ACHN (cell line): ENCODE measurements around the gene ZNF516.
A peak's percentile ranks its signal among the peaks of the same experiment; 100 is the strongest.

ENCODE experiments used
- DNase-seq: peaks from one replicate; pipeline ENCODE4 v3.0.0-alpha.2; 2015
- in situ Hi-C: cut with HindIII; loops from 2 replicates; pipeline ENCODE4 v1.10.0; 2017; ENCODE audit warnings: low sequenced_read_pairs, low pct_ligation_motif_present, low pct_unique_long_range_greater_than_20kb

ZNF516 gene

GRCh38 chr18:76518123-76518859 lies 23.2 kb upstream of the ZNF516 start:
- DNase-seq, result no peak
- in situ Hi-C loops, result no loop called here

GRCh38 chr18:76515576-76515975 lies 20.5 kb upstream of the ZNF516 start:
- no peak for DNase-seq
- in situ Hi-C loops, result no loop called here

DNA sequence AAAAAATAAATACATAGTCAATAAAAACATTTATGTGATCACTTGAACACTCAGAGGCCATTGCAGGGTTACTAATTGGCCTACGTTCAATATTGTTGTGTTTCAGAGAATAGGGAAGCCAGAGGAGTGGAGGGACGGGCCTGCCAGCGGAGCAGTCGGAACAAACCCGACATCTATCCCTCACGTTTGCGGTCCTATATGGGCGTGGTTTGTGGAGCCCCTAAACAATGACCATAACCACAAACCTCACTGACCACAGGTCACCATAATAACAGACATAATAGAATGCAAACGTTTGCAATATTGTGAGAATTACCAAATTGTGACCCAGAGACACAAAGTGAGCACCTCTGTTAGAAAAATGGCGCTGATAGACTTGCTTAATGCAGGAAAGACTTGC lies 19.5 kb upstream of the ZNF516 start:
- no peak for DNase-seq
- in situ Hi-C loops, result no loop called here

DNA sequence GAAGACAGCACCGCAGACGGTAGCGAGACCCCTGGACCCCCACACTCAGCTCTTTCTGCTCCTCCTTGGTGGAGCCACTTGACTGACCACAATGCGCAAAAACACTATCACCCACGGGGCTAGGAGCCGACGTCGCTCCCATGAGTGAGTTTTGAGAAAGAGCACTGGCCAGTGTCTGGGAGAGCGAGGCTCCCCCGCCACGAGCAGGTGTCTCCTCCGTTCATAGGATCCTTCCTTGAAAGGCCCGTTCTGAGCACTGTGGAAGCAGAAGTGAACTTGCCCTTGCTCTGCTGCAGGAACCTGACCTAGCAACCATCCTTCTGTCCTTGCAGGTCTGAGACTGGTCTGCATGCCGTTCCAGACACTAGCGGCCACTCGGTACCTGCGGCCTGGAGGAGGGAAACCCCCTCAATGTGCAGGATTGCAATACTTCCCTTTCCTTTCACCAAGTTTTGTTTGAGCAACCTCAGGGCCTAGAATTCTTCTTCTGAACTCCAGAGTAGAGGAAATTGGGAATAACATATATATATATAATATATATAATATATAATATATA lies 12.9 kb upstream of the ZNF516 start:
- in situ Hi-C loops, result no loop called here
- no peak for DNase-seq

GRCh38 chr18:76506974-76507764 lies 12.1 kb upstream of the ZNF516 start:
- in situ Hi-C loops, result no loop called here
- no peak for DNase-seq

DNA sequence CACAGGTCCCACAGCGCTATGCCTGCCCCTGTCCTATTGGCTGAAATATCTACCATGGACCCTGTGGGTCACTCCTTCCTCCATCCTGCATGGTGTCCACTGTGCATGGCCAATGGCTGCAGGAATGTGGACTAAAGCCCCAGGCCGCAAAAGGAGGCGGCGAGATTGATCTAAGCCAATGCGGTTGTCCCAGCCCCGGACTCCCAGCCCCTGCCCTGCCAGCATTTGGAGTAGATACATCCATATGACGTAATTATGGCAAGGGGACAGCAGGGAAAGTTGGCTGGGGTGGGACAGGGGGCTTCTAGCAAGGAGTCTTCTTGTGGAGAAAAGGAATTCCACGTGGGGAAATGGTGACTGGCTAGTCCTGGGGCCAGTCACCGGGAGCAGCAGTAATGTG lies 11.4 kb upstream of the ZNF516 start:
- in situ Hi-C loops, result no loop called here
- DNase-seq, result no peak

DNA sequence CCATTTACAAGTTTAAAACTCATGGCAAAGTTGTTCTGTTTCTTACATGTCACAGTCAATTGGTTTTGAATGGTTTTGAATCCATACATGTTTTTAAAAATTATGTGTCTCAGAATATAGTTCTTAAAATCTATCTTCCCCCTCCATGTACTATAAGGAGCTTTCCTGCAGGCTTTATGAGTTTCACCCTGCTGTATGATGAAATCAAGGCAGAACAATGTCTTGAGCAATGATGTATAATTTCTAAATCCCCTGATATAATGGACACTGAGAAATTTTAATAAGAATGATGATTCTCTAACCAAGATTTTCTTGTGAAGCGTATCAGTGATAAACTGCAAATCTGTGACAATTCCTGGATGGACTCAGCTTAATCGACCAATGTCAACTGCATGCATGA lies 10.6 kb upstream of the ZNF516 start:
- in situ Hi-C loops, result no loop called here
- DNase-seq, result no peak

- in situ Hi-C loops, result no loop called here
- DNase-seq, result no peak
These were observed 9.7 kb upstream of the ZNF516 start for GRCh38 chr18:76504749-76505148.

DNA sequence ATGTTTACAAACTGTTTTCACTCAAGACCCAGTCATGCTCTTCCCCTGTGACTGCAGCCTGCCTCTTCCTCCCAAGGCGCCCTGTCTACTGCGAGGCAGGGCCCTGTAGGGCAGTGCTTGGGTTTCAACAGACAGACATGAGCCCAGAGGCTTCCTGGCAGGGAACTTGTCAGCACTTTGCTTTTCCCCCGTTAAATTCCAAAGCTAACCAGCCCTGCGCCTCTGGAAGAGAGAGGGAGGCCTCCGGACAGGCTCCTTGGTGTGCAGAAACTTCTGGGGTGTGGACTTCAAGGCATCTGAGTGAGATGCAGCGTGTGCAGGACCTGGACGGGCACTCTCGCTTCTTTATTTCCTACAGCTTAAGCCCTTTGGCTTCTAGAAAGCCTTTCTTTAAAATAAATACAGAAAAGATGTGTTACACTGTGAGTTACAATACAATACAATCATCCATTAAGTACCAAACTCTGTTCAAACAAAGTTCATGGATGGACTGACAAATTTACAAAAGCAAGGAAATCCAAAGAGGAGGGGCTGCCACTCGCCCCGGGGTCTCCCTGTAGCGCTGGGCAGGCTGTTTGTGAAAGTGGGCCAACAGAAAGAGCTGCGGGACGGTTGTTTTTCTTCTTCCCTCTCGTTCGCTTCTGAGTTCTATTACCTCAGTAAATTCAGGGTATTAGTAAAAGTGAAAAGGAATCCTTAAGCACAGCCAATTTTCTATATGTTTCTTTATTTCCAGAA lies 8.8 kb upstream of the ZNF516 start:
- no peak for DNase-seq
- in situ Hi-C loops, result no loop called here

DNA sequence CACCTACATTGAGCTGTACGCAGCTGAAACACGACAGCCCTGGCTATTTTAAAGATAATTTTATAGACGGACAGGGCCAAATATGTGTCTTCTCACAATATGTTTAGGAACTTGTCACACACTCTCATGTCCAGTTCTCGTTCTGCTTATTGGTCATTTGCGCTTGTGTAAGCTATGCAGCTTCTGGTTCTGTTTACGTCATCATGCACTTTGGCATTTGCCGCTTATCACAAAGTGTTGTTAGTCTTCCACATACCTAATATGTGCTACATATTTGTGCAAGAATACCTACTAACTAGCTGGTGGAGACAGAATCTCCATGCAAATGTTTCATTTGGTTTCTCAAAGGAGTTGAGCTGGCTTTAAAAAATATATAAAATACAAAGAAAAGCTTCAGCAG lies 7.5 kb upstream of the ZNF516 start:
- DNase-seq, result no peak
- in situ Hi-C loops, result no loop called here

DNA sequence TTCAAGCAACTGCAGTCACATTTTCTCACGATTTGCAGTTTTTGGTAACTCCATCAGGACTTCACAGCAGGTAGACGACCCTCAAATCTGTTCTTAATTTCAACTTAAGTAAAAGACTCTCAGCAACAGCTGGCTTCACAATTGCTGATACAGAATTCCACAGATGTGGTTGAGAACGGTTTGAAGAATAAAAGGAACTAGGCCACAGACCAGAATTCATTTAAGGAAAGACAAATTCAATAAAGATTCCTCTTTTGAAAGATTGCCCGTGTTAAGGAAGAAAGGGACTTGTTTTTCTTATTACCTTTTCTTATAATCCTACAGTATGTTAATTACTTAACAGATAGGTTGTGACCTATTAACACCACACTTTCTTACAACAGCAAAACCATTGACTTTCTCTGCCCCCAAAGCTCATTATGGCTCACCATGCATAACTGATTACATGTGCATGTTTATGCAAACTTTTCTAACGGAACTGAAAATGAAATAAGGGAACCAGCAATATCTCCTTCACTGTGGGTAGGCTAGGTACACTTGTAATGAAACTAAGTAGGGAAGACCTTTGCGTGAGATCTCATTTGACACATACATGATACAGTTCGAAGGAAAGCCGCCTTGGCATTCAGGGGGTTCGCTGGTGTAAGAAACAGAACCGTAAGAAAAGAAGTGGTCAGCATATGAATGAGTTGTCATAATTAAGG lies 4.7 kb upstream of the ZNF516 start:
- in situ Hi-C loops, result no loop called here

GRCh38 chr18:76499021-76499420 lies 4.0 kb upstream of the ZNF516 start:
- DNase-seq, result no peak
- in situ Hi-C loops, result no loop called here

More for the DNA sequence above, 4.7 kb upstream of the ZNF516 start:
- no peak for DNase-seq

DNA sequence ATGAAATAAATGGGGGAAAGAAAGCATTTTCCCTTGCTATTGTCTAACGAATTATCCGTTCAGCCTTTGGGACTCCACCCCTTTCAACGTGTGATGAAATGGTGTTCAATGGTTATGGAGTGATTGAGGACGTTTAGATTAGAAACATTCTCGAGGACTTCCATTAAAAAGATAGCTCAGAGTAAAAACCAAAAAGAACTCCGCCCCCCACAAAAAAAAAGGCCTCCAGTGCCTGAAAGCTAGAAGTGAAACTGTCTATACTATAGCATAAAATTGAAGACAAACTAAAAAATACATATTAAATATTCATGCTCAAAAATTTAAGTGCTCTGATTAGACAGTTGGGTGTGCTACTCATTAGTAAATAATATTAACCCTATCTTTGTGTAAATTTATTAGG lies 3.0 kb upstream of the ZNF516 start:
- DNase-seq, result no peak
- in situ Hi-C loops, result no loop called here

DNA sequence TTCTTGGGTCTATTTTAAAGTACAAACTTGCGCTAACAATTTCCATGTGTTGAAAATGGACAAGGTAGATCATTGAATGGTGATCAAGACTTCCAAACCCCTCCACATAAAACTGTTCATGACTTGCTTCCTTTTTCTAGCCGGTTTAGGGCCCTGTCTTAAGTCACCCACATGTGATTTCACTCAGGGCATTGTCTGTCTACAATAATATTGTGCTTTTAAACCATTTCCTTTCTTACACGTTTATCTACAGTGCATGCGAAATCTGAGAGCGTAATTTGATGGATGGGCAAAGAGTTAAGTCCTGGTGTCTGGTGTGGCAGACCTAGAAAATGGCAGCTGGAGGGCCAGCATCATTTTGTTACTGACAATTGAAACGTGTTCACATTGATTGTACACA lies 2.0 kb upstream of the ZNF516 start:
- in situ Hi-C loops, result no loop called here
- DNase-seq, result no peak

GRCh38 chr18:76496194-76496890 lies 1.3 kb upstream of the ZNF516 start:
- DNase-seq, result peak; percentile 68
- in situ Hi-C loops, result no loop called here

DNA sequence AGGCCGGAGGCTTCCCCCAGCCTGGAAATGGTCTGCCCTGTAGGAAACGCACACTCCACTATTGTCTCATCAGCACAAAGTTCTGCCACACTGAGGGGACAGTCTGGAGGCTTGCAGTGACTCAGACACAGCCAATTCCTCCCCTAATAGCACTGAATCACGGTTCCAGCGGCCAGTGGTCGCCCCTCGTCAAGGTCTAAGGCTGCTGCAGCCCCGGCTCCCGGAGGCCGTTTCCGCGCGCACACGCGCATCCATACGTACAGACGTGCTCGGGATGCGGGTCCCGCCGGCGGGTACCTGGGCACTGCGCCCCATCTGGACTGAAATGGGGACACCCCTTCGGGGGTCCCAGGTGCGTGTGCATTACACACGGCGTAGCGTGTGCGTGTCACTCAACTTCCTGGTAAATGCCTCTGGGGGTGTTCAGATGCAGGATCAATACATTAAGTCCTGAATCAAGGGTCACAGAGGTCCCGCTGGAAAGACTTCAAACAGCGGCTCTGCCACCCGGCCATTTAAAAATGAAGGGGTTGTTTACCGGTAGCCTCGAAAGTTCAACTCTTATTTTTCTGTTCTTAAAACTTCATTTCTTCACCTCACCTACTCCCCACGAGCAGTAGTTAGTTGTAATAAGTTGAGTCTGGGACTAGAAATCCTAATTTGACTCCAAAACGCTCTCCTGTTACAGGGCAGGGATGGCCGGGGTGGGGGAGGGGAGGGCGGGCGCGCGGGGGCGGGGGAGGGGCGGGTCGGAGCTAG lies 572 bp upstream of the ZNF516 start:
- in situ Hi-C loops, result no loop called here
- DNase-seq, result peak; percentile 51

- DNase-seq, result peak; percentile 27
- in situ Hi-C loops, result no loop called here
These were observed 624 bp downstream of the ZNF516 start for GRCh38 chr18:76494231-76495005.
